GM21526 (cell line): ENCODE results near the gene COX10.
"Not testable (repeated sequence)": the region's sequence is repeated elsewhere in the genome, so short reads cannot be mapped to it uniquely, and the experiment has no call there.

ENCODE experiments used
- ATAC-seq: cut with Tn5 transposase; IDR thresholded peaks from one replicate; pipeline ENCODE4 v1.9.1; 2021; ENCODE audit warnings: moderate library complexity; ENCODE audit not compliant: unreplicated experiment, low FRiP score

The COX10 gene

GRCh38 chr17:14201988-14202380 lies 132.7 kb downstream of the COX10 start:
- no peak for ATAC-seq

DNA sequence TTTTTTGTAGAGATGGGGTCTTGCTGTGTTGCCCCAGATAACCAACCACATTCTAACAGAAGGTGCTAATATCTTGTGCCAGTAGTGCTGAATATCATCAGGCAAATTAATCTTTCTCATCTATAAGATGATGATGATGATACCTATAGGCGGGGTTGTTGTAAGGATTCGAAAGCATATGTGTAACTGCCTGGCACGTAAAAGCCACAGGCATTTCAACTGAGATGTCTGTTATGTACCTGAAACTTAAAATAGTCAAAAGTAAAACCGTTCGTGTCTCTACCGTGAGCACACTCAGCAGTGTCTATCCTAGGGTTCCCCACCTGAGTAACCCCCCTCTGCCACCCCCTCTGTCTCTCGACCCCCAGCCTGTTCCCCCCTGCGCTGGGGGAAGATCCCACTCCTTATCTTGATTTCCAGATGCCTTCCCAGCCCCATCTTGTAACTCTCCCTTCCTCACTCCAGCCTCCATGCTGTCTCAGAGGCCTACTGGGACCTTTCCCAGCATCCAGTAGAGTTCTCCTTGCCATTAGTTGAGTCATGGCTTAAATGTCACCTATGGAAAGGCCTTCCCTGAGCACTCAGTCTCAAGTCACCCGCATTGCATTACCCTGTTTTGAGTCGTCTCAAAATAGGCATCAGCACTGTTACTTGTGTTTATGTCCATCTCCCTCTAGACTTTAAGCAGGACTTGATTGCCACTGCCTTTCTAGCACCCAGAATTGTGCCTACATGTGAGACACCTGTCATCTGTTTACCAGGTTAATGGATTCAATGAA lies 133.3 kb downstream of the COX10 start:
- no peak for ATAC-seq

- no peak for ATAC-seq
Measured at GRCh38 chr17:14203388-14203787, 134.1 kb downstream of the COX10 start.

DNA sequence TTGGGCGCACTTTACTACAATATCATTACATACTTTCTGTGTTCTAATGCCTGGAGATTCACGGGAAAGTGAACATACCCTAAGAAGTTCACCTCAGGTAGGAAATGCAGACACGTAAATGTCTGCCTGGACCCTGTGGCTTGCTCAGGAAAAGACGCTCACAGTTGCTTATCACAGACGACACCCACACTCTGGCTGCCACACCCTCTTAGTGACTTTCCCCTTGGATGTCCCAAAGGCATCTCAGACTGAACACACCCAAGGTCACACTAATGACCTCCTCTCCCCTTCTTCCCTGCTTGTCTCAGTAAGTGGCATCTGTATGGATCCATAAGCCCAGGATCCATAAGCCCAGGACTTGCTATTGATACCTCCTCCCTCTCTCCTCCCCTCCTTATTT lies 134.8 kb downstream of the COX10 start:
- no peak for ATAC-seq

DNA sequence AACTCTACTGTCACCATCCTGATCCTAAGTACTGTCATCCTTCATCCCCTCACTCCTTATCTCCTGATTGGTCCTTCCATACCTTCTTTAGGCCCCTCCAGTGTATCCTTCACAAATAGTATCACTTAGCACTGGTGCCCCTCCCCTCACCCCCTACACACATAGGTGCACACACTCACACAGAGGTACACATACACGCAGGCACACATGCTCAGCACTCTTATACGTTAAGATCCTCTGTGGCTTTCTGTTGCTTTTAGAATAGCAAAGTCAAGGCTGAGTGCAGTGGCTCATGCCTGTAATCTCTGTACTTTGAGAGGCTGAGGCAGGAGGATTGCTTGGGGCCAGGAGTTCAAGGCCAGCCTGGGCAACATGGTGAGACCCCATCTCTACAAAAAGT lies 135.2 kb downstream of the COX10 start:
- no peak for ATAC-seq

GRCh38 chr17:14205380-14205779 lies 136.1 kb downstream of the COX10 start:
- ATAC-seq, result no peak

- no peak for ATAC-seq
Measured at GRCh38 chr17:14205992-14206461, 136.7 kb downstream of the COX10 start.

DNA sequence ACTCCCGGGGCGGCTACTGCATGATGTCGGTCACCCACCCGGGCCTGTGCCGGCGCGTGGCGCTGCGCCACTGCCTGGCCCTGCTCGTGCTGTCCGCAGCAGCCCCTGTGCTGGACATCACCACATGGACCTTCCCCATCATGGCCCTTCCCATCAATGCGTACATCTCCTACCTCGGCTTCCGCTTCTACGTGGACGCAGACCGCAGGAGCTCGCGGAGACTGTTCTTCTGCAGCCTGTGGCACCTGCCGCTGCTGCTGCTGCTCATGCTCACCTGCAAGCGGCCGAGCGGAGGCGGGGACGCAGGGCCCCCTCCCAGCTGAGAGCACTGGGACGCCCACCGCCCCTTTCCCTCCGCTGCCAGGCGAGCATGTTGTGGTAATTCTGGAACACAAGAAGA lies 137.6 kb downstream of the COX10 start:
- no peak for ATAC-seq

GRCh38 chr17:14207791-14208190 lies 138.5 kb downstream of the COX10 start:
- no peak for ATAC-seq

DNA sequence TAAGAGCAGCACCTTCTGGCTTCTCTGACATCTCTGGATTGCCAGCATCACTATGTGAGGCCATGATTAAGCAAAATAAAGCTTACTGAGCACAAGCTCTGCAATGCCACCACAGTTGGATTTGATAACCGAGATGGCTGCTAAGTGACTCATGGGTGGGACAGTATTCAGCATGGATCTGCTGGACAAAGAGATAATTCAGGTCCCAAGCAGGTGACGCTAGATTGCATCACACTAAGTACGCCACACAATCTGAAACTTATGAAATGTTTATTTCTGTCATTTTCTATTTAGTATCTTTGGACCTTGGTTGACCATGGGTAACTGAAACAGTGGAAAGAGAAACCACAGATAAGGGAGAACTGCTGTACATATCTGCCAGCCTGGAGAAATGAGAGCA lies 139.9 kb downstream of the COX10 start:
- ATAC-seq, result no peak

DNA sequence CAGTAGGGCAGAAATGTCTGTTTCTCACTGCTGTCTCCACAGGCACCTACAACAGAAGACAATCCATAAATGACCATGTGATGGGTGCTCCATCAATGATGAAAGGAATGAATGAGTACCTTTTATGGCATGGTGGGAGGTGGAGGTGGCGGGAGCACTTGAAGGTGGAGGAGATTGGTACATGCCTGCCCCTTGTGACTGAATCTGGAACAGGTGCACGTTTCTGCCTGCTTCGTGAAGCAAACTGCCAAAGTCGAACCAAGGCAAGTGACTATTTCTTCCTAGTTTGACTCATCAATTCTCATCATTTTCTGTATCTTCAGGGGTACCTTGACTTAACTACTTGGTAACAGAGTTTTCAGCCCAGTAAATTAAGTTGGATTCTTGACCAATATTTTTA lies 141.9 kb downstream of the COX10 start:
- no peak for ATAC-seq

- ATAC-seq, result no peak
Measured at GRCh38 chr17:14211801-14212200, 142.5 kb downstream of the COX10 start.

DNA sequence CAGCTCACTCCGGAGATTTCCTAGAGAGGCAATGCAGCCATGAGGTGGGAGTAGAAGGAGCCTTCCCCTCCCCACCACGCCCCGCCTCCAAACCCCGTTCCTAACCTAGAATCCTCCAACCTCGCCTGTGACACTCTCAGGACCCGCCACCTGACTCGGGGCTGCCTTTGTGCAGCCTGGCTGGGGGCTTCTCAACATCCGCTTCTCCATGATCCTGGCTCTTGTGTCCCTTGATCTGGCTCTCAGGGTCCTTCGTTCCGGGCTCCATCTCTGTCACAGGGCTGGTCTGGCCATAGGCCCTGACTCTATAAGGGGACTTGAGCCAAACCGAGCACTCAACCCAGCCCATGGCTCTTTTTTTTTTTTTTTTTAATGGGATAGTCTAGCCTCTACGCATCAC lies 143.1 kb downstream of the COX10 start:
- no peak for ATAC-seq

DNA sequence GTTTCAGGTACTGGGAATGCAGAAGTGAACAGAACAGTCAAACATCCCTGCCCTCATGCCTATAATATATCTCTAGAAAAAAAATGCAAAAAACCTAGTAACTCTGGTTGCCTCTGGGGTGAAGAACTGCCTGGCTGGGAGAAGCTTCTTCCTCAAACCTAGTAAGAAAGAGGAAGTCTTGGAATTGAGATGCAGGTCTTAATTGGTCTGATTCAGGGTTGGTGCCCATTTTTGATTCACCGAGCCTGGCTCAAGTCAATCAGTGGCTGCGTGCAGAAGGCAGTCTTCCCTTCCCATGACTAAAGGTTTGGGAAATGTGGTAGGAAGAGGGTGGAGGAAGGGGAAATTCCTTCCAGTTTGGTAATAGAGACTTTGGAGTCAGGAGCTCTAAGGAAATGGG lies 145.0 kb downstream of the COX10 start:
- ATAC-seq, result no peak

GRCh38 chr17:14222611-14223010 lies 153.3 kb downstream of the COX10 start:
- no peak for ATAC-seq

- no peak for ATAC-seq
Measured at GRCh38 chr17:14225254-14225980, 156.1 kb downstream of the COX10 start.

DNA sequence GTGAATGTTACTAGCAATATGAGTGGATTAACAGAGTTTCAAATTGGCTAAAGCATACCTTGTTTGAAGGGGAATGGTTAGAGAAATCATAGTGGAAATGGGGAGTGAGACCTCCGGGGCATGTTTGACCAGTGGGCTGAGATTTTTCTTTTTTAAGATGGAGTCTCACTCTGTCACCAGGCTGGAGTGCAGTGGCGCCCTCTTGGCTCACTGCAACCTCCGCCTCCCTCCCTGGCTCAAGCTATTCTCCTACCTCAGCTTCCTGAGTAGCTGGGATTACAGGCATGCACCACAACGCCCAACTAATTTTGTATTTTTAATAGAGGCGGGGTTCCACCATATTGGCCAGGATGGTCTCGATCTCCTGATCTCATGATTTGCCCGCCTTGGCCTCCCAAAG lies 157.7 kb downstream of the COX10 start:
- no peak for ATAC-seq

DNA sequence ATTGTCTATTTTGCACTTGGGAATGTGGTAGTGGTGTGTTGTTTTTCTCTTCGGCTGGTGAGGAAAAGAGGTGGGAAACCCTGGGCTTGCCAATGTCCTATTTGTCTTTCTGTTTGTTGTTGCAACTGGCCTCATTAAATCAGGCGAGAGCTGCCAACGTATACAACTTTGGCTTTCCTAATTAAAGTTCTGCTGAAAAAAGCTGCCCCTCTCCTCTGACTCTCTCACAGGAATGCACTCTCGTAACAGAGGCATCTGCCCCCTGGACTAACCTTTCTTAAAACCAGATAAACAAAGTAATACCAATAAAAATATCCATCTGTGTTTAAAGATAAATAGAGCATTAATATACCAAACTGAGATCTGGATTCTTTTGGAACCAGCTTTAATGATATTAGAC lies 159.6 kb downstream of the COX10 start:
- ATAC-seq, result no peak

- ATAC-seq, result not testable (repeated sequence)
Measured at GRCh38 chr17:14231187-14231586, 161.9 kb downstream of the COX10 start.

DNA sequence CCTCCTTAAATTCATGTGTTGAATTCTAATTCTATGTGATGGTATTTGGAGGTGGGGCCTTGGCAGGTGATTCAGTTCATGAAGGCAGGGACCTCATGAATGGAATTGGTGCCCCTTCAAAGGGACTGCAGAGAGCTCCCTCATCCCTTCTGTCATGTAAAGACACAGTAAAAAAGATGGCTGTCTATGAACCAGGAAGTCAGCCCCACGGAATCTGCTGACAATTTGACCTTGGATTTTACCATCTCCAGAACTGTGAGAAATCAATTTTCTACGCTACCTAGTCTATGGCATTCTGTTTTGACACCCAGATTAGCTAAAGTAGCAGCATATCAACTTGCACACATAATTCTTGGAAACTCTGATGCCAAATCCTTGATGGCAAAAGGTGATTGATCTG lies 165.7 kb downstream of the COX10 start:
- not testable (repeated sequence) for ATAC-seq

- not testable (repeated sequence) for ATAC-seq
Measured at GRCh38 chr17:14236032-14236431, 166.7 kb downstream of the COX10 start.

GRCh38 chr17:14236762-14237161 lies 167.5 kb downstream of the COX10 start, which contains the start of gene CDRT15:
Gene CDRT15, minus strand, starts transcription at chr17:14236862. Its CDS starts 29 bp downstream, at chr17:14236833.
- not testable (repeated sequence) for ATAC-seq
